ENCODE results near the gene SLC38A10.
A peak's percentile ranks its signal among the peaks of the same experiment; 100 is the strongest.
"Not testable (repeated sequence)": the region's sequence is repeated elsewhere in the genome, so short reads cannot be mapped to it uniquely, and the experiment has no call there.

SLC38A10 gene

GRCh38 chr17:81238490-81238814 is 56.7 kb downstream of the SLC38A10 start:
- DNase-seq (ENCODE audit: low read depth, low spot score) = no peak
- peak overlapping the region; percentile 85 for H3K4me3 ChIP-seq (ENCODE audit: low read length)

GRCh38 chr17:81237591-81238489 is 57.3 kb downstream of the SLC38A10 start:
- DNase-seq (ENCODE audit: low read depth, low spot score) = no peak
- peak overlapping the region; percentile 85 for H3K4me3 ChIP-seq (ENCODE audit: low read length)

DNA sequence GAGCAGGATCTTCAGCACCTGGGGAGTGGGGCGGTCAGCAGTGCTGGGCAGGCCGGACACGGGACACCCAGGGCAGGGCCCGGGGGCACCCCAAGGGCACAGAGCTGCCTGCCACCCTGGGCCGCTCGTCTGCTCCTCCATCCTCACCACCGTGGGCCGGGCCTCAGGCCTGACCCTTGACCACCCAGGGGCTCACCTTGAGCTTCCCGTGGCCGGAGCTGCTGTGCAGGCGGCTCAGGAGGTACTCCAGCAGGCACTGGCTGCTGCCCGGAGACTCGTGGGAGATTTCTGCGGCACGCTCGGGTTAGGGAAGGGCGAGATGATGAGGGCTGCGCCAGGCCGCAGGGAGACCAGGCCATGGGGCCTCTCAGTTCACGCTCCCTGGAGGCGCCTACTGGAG is 58.3 kb downstream of the SLC38A10 start:
- no peak overlapping the region for H3K4me3 ChIP-seq (ENCODE audit: low read length)
- no peak for DNase-seq (ENCODE audit: low read depth, low spot score)

DNA sequence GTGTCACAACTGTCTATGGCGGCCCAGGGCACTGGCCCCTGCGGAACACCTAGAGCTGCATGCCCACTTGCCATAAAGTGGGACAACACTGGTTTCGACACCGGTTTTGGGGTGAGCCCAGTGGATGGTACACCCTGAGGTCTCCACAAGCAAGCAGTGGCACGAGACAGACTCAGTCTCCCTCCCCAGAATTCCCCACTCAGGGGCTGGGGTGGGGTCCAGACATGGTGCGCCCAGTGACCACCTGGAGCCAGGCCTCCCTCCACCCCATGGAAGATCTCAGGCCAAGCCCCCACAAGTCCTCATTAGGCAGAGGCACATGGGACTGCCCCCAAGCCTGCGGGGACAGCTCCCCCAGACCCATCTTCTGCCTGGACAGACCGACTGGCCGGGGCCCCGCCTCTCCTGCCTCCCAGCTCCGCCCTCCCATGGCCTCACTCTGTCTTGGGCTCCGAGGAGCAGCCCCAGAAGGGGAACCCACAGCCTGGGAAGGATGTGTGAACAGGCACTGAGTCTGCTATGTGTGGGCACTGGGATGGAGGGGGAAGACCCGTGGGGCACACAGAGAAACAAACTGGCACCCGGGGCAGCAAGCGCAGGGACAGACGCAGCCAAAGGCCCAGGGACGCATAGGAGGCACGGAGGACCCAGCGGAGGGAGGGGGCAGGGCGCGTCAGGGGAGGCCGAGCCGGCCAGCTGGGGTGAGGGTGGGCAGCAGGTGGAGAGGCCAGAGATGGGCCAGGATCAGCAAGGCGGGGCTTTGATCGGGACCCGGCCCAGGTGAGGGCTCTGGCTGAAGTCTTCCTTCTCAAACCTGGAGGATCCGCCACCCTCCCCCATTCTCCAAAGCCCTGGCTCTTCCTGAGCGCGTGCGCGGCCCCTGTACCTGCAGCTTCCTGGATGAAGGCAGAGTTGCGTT is 59.0 kb downstream of the SLC38A10 start:
- DNase-seq (ENCODE audit: low read depth, low spot score) = no peak

GRCh38 chr17:81234940-81235821 is 59.9 kb downstream of the SLC38A10 start:
- no peak overlapping the region for H3K4me3 ChIP-seq (ENCODE audit: low read length)
- no peak for DNase-seq (ENCODE audit: low read depth, low spot score)

More for the DNA sequence above, 59.0 kb downstream of the SLC38A10 start:
- no peak overlapping the region for H3K4me3 ChIP-seq (ENCODE audit: low read length)

GRCh38 chr17:81234506-81234855 is 60.6 kb downstream of the SLC38A10 start:
- DNase-seq (ENCODE audit: low read depth, low spot score) = no peak
- no peak overlapping the region for H3K4me3 ChIP-seq (ENCODE audit: low read length)

- DNase-seq (ENCODE audit: low read depth, low spot score) = no peak
Observed at GRCh38 chr17:81233811-81234505, 61.1 kb downstream of the SLC38A10 start.

GRCh38 chr17:81233316-81233715 is 61.8 kb downstream of the SLC38A10 start:
- no peak overlapping the region for H3K4me3 ChIP-seq (ENCODE audit: low read length)
- no peak for DNase-seq (ENCODE audit: low read depth, low spot score)

More at GRCh38 chr17:81233811-81234505, 61.1 kb downstream of the SLC38A10 start:
- no peak overlapping the region for H3K4me3 ChIP-seq (ENCODE audit: low read length)

GRCh38 chr17:81232616-81233241 is 62.4 kb downstream of the SLC38A10 start:
- DNase-seq (ENCODE audit: low read depth, low spot score) = no peak
- no peak overlapping the region for H3K4me3 ChIP-seq (ENCODE audit: low read length)

GRCh38 chr17:81231766-81232581 is 63.1 kb downstream of the SLC38A10 start:
- H3K4me3 ChIP-seq (ENCODE audit: low read length) = no peak overlapping the region
- no peak for DNase-seq (ENCODE audit: low read depth, low spot score)

GRCh38 chr17:81231121-81231645 is 63.9 kb downstream of the SLC38A10 start:
- no peak for DNase-seq (ENCODE audit: low read depth, low spot score)
- H3K4me3 ChIP-seq (ENCODE audit: low read length) = no peak overlapping the region

- no peak for DNase-seq (ENCODE audit: low read depth, low spot score)
- no peak overlapping the region for H3K4me3 ChIP-seq (ENCODE audit: low read length)
Observed at GRCh38 chr17:81230043-81230820, 64.9 kb downstream of the SLC38A10 start.

DNA sequence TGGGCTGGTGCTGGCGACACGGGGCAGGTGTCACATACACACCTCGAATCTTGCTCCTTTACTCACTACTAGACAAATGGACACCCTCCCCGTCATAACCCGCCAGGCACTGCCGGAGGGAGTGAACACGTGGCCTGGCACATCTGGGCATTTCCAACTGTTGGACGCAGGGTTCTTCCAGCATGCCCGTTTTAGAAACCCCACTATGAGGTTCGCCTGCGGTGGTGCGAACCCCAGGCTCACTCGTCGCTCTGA is 65.5 kb downstream of the SLC38A10 start:
- H3K4me3 ChIP-seq (ENCODE audit: low read length) = no peak overlapping the region
- no peak for DNase-seq (ENCODE audit: low read depth, low spot score)

DNA sequence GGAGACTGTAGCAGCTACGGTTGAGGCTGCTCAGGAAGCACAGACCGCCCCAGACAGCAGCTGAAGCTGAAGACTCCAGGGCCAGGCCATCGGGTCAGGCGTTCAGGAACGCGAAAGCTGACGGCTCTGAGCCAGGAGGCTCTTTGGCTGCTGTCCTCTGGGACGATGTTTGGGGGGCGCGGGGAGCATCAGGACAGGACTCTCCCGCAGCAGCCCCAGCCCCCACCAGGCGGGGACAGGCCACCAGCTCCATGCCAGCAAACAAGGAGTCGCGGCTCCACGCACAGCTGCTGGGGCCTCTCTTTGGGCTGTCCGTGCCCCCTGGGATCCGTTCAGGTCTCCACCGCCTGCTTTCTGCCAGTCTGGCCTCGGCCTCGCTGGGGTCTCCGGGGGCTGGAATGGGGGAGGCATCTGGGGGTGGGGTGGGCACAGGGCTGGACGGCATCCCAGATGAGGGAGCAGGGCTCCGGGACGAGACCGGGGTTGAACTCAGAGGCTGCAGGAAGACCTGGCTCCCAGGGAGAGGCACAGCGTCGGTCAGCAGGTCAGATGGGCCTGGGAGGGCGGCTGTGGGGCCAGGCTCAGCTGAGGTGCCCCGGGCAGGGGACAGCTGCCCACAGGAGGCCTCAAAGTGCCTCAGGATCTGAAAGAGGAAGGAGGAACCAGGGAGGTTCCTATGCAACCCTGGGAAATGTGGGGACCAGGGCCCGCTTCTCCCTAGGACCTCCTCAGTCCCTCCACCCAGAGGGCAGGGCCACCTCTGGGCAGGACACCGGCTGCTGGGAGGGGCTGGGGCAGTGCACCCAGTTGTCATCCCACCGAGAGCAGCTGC is 66.1 kb downstream of the SLC38A10 start:
- DNase-seq (ENCODE audit: low read depth, low spot score) = no peak

DNA sequence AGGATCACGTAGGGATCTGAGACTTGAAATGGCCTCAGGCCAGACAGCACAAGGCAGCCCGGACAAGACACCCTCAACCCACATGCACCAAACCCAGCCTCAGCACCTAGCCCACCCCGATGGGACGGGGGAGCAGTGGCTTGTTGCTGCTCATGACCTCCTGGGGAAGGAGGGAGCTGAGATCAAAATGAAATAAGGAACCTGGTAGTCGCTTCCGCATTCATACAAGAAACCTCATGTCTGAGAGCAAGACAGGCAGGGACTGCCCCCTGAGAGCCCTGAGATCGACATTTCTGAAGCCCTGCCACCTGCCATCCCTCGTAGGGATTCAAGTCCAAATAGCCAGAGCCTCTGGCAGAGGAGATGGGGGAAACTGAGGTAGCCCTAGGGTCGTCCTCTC is 66.7 kb downstream of the SLC38A10 start:
- H3K4me3 ChIP-seq (ENCODE audit: low read length) = no peak overlapping the region
- DNase-seq (ENCODE audit: low read depth, low spot score) = no peak

More for the DNA sequence above, 66.1 kb downstream of the SLC38A10 start:
- H3K4me3 ChIP-seq (ENCODE audit: low read length) = no peak overlapping the region

DNA sequence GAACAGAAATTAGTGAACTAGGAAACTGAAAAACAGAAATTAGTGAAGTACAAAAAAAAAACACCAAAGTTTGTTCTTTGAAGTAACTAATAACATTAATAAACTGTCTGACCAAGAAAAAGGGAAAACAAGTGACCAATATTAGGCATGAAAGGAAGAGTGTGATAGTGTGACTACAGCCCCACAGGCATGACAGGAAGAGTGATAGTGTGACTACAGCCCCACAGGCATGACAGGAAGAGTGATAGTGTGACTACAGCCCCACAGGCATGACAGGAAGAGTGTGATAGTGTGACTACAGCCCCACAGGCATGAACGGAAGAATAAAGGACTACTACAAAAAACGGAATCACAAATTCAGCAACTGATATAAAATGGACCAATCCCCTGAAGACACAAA is 67.5 kb downstream of the SLC38A10 start:
- not testable (repeated sequence) for DNase-seq (ENCODE audit: low read depth, low spot score)

More for the DNA sequence above, 67.5 kb downstream of the SLC38A10 start:
- not testable (repeated sequence) for H3K4me3 ChIP-seq (ENCODE audit: low read length)

All from Jurkat, Clone E6-1 (cell line).